Pancreas (tissue), 10 donors: ENCODE measurements around the gene PRR5L. TPM values are rescaled to one million over a fixed set of nuclear protein-coding genes. Genes with fewer than 3 reads are reported as not detected.

Experiments used
- ATAC-seq, 4 donors: fragments of 200-7000 bp; cut with Tn5 transposase; one replicate each; pipeline versions ENCODE4 v1.8.0 to v1.9.1; 2020; ENCODE audit warnings: mild to moderate bottlenecking in 4 of 4, moderate library complexity in 4 of 4
- DNase-seq, 6 donors: peaks; one replicate each; pipeline ENCODE4 v3.0.0-alpha.2; 2020
- FAIRE-seq: peaks from 2 replicates; lab custom pipeline; 2012; peaks lifted over from hg19 to GRCh38; lab: Jason Lieb, UNC
- H3K27ac ChIP-seq, 4 donors: fragments of 200-600 bp; sonication (generic); 1 replicate in 3 of 4; 2 replicates in 1 of 4; pipeline versions ENCODE4 v1.5.0 to v1.8.0; 2020
- H3K27me3 ChIP-seq, 4 donors: fragments of 200-600 bp; one replicate each; pipeline ENCODE4 v1.8.0; 2021
- H3K36me3 ChIP-seq, 3 donors: fragments of 200-600 bp; sonication (generic) in 1 of 3; one replicate each; pipeline versions ENCODE4 v1.5.0 to v1.8.0; 2020 to 2021
- H3K4me1 ChIP-seq, 3 donors: fragments of 200-600 bp; one replicate each; pipeline ENCODE4 v1.8.0; 2021
- H3K4me3 ChIP-seq, 4 donors: fragments of 200-600 bp; sonication (generic) in 2 of 4; one replicate each; pipeline versions ENCODE4 v1.5.0 to v1.8.0; 2020 to 2021
- H3K9me3 ChIP-seq, 4 donors: fragments of 200-600 bp; one replicate each; pipeline ENCODE4 v1.8.0; 2021
- WGBS, 2 donors: extraction: QIAGEN DNeasy Blood & Tissue Kit; methylation state at CpG; one replicate each; pipeline ENCODE4 v1.1.7; 2013; 5-methylcytosine and 5-hydroxymethylcytosine counted together
- intact Hi-C, 3 donors: fragments of 100-400 bp; cut with DNase I; formaldehyde crosslinking; loops; one replicate each; pipeline versions ENCODE4 v1.11.1 to v1.14.2; 2022
- polyA plus RNA-seq, 2 donors: library from polyadenylated mRNA; stranded (reverse); fragments of 200-250 nt; gene quantifications; one replicate each; pipeline ENCODE4 v1.2.3, GENCODE V29; 2013
- total RNA-seq, 6 donors: library from RNA; stranded (reverse); fragmentation: NEBNext Ultra II Directional in 4 of 6; extraction: Animal tissue kit (Norgen Biotek cat#: 25700) in 4 of 6; gene quantifications; one replicate each; pipeline versions ENCODE4 v1.2.1 to v1.2.4, GENCODE V29; 2021 to 2023
- TF ChIP-seq, protein P1 (sequence below), 4 donors: fragments of 200-600 bp; sonication (generic) in 3 of 4; IDR thresholded peaks; one replicate each; pipeline versions ENCODE4 v1.5.0 to v1.8.0; 2021; ENCODE audit warnings: antibody characterized with exemption in 4 of 4
- donor health status: healthy with polysubstance abuse.
- donor health status: DM: no; HTN: no; CAD: no; lungs with moderate emphysema.
- donor health status: DM: no; HTN: no; CAD: no.
- donor health status: control.
- donor health status: control.
- donor health status: Bipolar disorder and iron deficiency.
- donor health status: DM: yes; HTN: yes; CAD: no.
- donor health status: DM: no; HTN: no; CAD: no.
- donor health status: DM: no; HTN: no; CAD: no.
- donor health status: DM: yes; HTN: yes; CAD: no.

PRR5L gene
- total and polyA plus RNA-seq, 8 donors = 1.3 to 9.0 (median 2.2) TPM

- Histone ChIP-seq H3K36me3 (no peaks in the 10 kb centered on the region), H3K27me3 (no peaks in the 10 kb centered on the region), H3K4me3 (no peak overlapping the region), H3K4me1 (no peaks in the 10 kb centered on the region), H3K27ac (no peak overlapping the region), H3K9me3 (no peaks in the 10 kb centered on the region)
- intact Hi-C loops = no loop called here
- FAIRE-seq (no peak), DNase-seq (no peak), ATAC-seq (no peak)
- TF ChIP-seq, protein P1, sequence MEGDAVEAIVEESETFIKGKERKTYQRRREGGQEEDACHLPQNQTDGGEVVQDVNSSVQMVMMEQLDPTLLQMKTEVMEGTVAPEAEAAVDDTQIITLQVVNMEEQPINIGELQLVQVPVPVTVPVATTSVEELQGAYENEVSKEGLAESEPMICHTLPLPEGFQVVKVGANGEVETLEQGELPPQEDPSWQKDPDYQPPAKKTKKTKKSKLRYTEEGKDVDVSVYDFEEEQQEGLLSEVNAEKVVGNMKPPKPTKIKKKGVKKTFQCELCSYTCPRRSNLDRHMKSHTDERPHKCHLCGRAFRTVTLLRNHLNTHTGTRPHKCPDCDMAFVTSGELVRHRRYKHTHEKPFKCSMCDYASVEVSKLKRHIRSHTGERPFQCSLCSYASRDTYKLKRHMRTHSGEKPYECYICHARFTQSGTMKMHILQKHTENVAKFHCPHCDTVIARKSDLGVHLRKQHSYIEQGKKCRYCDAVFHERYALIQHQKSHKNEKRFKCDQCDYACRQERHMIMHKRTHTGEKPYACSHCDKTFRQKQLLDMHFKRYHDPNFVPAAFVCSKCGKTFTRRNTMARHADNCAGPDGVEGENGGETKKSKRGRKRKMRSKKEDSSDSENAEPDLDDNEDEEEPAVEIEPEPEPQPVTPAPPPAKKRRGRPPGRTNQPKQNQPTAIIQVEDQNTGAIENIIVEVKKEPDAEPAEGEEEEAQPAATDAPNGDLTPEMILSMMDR (IDR thresholded peaks at IDR 0.05) = no peak
- WGBS, 2 donors = 65 to 74% methylated on average over 7 of the region's 7 CpGs
These were observed 49.5 kb downstream of the PRR5L start for GRCh38 chr11:36345535-36346141.

DNA sequence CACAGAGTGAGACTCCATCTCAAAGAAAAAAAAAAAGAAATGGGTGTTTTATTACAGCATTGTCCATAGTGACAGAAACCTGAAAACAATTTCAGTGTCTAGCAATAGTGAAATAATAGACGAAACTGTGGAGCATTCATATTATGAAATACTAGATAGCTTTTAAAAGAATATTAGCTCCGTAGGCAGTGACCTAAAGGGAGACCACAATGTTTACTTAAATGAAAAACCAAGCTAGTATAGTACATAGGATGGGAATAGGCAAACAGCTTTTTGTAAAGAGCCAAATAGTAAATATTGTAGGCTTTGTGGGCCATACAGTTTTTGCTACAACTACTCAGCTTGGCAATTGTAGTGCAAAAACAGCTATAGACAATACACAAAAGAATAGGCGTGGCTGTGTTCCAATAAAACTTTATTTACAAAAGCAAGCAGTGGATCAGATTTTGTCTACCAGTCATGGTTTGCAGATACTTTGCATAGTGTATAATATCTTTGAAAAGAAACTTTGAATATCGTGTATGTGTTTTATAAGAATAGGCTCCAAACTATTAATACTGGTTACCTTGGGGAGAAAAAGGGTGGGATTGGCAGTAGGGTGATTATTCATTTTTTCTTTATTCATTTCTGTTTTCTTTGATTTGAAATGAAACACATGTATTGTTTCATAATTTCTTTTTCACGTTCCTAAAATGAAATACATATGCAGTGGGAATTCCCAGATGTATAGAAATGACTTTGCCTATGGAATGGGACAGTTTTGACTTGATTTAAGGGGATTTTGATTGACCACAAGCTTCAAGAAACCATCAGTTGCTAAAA lies 50.7 kb downstream of the PRR5L start:
- DNase-seq (no peak), FAIRE-seq (no peak), ATAC-seq (no peak)
- intact Hi-C loops = no loop called here
- no peak overlapping the region for H3K4me3 ChIP-seq
- no peaks in the 10 kb centered on the region for H3K9me3 ChIP-seq
- no peak overlapping the region for H3K27ac ChIP-seq
- no peaks in the 10 kb centered on the region for H3K4me1 ChIP-seq
- WGBS, 2 donors = 72 to 78% methylated on average over 5 of the region's 5 CpGs
- TF ChIP-seq, protein P1 (IDR thresholded peaks at IDR 0.05) = no peak
- no peaks in the 10 kb centered on the region for H3K27me3 ChIP-seq
- H3K36me3 ChIP-seq = no peaks in the 10 kb centered on the region

DNA sequence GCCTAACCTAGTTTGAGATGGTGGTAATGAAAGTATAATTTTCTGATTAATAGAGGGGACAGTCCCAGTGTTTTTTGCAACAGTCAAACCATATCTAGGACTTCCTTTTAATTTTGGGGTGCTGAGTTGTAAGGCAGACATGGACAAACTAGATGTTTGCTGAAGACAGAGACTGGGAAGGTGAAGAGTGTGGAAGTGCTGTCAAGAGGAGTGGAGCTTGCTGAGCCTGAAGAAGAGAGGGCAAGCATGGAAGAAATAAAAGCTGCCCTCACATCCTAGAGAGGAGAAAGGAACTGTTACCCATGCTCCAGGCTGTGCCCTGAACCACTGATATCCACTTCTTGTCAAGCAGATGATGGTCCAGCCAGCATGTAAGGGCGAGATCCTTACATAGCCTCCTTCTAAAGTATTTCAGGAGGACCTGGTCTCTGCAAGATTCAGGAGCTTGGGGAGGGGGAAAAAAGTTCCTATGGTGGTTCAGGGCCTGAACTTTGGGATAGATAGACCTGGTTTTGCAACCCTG lies 51.4 kb downstream of the PRR5L start:
- FAIRE-seq = no peak
- intact Hi-C loops = no loop called here
- no peaks in the 10 kb centered on the region for H3K4me1 ChIP-seq
- no peak for DNase-seq
- TF ChIP-seq, protein P1 (IDR thresholded peaks at IDR 0.05) = no peak
- H3K36me3 ChIP-seq = no peaks in the 10 kb centered on the region
- H3K27me3 ChIP-seq = no peaks in the 10 kb centered on the region
- no peak overlapping the region for H3K4me3 ChIP-seq
- 81 to 85% methylated on average over 1 of the region's 1 CpG for WGBS, 2 donors
- no peaks in the 10 kb centered on the region for H3K9me3 ChIP-seq
- no peak for ATAC-seq
- no peak overlapping the region for H3K27ac ChIP-seq

- FAIRE-seq (no peak), DNase-seq (no peak), ATAC-seq (no peak)
- Histone ChIP-seq H3K27me3 (no peaks in the 10 kb centered on the region), H3K36me3 (no peaks in the 10 kb centered on the region), H3K27ac (no peak overlapping the region), H3K9me3 (no peaks in the 10 kb centered on the region), H3K4me3 (no peak overlapping the region), H3K4me1 (no peaks in the 10 kb centered on the region)
- TF ChIP-seq, protein P1 (IDR thresholded peaks at IDR 0.05) = no peak
- 53 to 67% methylated on average over 8 of the region's 8 CpGs for WGBS, 2 donors
- intact Hi-C loops = no loop called here
These were observed 53.5 kb downstream of the PRR5L start for GRCh38 chr11:36349351-36350136.
